ENCODE measurements around the gene PALD1.

The PALD1 gene

GRCh38 chr10:70504521-70505358, 26.2 kb downstream of the PALD1 start:
- no peaks in the 10 kb centered on the region for H3K9me3 ChIP-seq (ENCODE audit: control insufficient read depth, insufficient read depth, low read length)
- peaks cover 11% of the 10 kb centered on the region for H3K36me3 ChIP-seq (ENCODE audit: control insufficient read depth, low read length)
- no peak overlapping the region for H3K4me3 ChIP-seq (ENCODE audit: low read length)
- peaks cover 48% of the 10 kb centered on the region for H3K4me1 ChIP-seq (ENCODE audit: control insufficient read depth, low read length)
- no peaks in the 10 kb centered on the region for H3K27me3 ChIP-seq (ENCODE audit: control insufficient read depth, low read length)
- no peak overlapping the region for H3K4me2 ChIP-seq (ENCODE audit: low read length)
- H3K9me2 ChIP-seq (replicated peaks; ENCODE audit: control insufficient read depth, low read length): no peaks in the 10 kb centered on the region
- H4K20me1 ChIP-seq (ENCODE audit: control insufficient read depth, insufficient read depth, low read depth, low read length): peaks cover 15% of the 10 kb centered on the region; the same call in 1 of the 2 replicates
- H3K27ac ChIP-seq (ENCODE audit: low read depth, low read length): no peak overlapping the region
- TF ChIP-seq CTCF (IDR thresholded peaks at IDR 0.05; ENCODE audit: low read depth, low read length, poor library complexity, severe bottlenecking) (no peak), EZH2phosphoT487 (IDR thresholded peaks at IDR 0.05; ENCODE audit: borderline replicate concordance, low read length) (no peak)
- no peaks in the 10 kb centered on the region for H3F3A ChIP-seq (ENCODE audit: control insufficient read depth, insufficient read depth)
- H3K79me2 ChIP-seq (ENCODE audit: control insufficient read depth, low read length): peaks cover 91% of the 10 kb centered on the region

- peaks cover 91% of the 10 kb centered on the region for H3K79me2 ChIP-seq (ENCODE audit: control insufficient read depth, low read length)
Measured at GRCh38 chr10:70505908-70506307, 27.3 kb downstream of the PALD1 start.

GRCh38 chr10:70507966-70508365, 29.4 kb downstream of the PALD1 start:
- Histone ChIP-seq H3K27ac (ENCODE audit: low read depth, low read length) (peak overlapping the region; percentile 55), H3K4me2 (ENCODE audit: low read length) (peak overlapping the region; percentile 75), H3F3A (ENCODE audit: control insufficient read depth, insufficient read depth) (no peaks in the 10 kb centered on the region; the same call in 1 of the 2 replicates), H3K36me3 (ENCODE audit: control insufficient read depth, low read length) (peaks cover 4% of the 10 kb centered on the region; the same call in 1 of the 2 replicates), H3K4me3 (ENCODE audit: low read length) (peak overlapping the region; percentile 57), H3K9me2 (replicated peaks; ENCODE audit: control insufficient read depth, low read length) (no peaks in the 10 kb centered on the region), H3K4me1 (ENCODE audit: control insufficient read depth, low read length) (peaks cover 63% of the 10 kb centered on the region), H3K27me3 (ENCODE audit: control insufficient read depth, low read length) (no peaks in the 10 kb centered on the region), H4K20me1 (ENCODE audit: control insufficient read depth, insufficient read depth, low read depth, low read length) (peaks cover 11% of the 10 kb centered on the region), H3K79me2 (ENCODE audit: control insufficient read depth, low read length) (peaks cover 86% of the 10 kb centered on the region), H3K9me3 (ENCODE audit: control insufficient read depth, insufficient read depth, low read length) (no peaks in the 10 kb centered on the region)
- TF ChIP-seq CTCF (IDR thresholded peaks at IDR 0.05; ENCODE audit: low read depth, low read length, poor library complexity, severe bottlenecking) (no peak), EZH2phosphoT487 (IDR thresholded peaks at IDR 0.05; ENCODE audit: borderline replicate concordance, low read length) (no peak)

More at GRCh38 chr10:70505908-70506307, 27.3 kb downstream of the PALD1 start:
- Histone ChIP-seq H3K4me2 (ENCODE audit: low read length) (no peak overlapping the region), H4K20me1 (ENCODE audit: control insufficient read depth, insufficient read depth, low read depth, low read length) (peaks cover 14% of the 10 kb centered on the region), H3K4me1 (ENCODE audit: control insufficient read depth, low read length) (peaks cover 48% of the 10 kb centered on the region), H3K27me3 (ENCODE audit: control insufficient read depth, low read length) (no peaks in the 10 kb centered on the region), H3F3A (ENCODE audit: control insufficient read depth, insufficient read depth) (no peaks in the 10 kb centered on the region), H3K4me3 (ENCODE audit: low read length) (no peak overlapping the region), H3K9me2 (replicated peaks; ENCODE audit: control insufficient read depth, low read length) (no peaks in the 10 kb centered on the region), H3K9me3 (ENCODE audit: control insufficient read depth, insufficient read depth, low read length) (no peaks in the 10 kb centered on the region), H3K27ac (ENCODE audit: low read depth, low read length) (no peak overlapping the region), H3K36me3 (ENCODE audit: control insufficient read depth, low read length) (peaks cover 4% of the 10 kb centered on the region; the same call in 1 of the 2 replicates)
- TF ChIP-seq EZH2phosphoT487 (IDR thresholded peaks at IDR 0.05; ENCODE audit: borderline replicate concordance, low read length) (no peak), CTCF (IDR thresholded peaks at IDR 0.05; ENCODE audit: low read depth, low read length, poor library complexity, severe bottlenecking) (no peak)

Measured in DOHH2 (cell line).